Measurements from ENCODE around the gene CALM1.

CALM1 gene

DNA sequence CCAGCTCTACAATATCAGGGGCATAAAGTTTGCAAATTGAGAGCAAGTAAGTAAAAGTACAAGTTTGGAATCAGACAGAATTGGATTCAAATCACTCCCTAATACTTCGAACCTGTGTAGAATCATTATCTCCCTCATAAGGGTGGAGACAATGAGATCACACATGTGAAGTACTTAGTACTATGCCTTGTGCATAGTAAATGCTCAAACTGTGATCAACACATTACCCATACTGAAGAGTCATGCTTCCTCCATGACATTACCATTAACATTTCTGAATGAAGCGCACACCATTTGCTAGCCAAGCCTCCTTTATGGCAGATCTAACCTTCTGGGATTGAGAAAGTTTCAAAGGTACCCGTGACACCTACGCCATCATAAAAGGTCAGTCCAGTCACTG is 38.5 kb upstream of the CALM1 start:
- no peak overlapping the region for H3K4me3 ChIP-seq (ENCODE audit: low read depth, low read length)
- TF ChIP-seq, protein P1, sequence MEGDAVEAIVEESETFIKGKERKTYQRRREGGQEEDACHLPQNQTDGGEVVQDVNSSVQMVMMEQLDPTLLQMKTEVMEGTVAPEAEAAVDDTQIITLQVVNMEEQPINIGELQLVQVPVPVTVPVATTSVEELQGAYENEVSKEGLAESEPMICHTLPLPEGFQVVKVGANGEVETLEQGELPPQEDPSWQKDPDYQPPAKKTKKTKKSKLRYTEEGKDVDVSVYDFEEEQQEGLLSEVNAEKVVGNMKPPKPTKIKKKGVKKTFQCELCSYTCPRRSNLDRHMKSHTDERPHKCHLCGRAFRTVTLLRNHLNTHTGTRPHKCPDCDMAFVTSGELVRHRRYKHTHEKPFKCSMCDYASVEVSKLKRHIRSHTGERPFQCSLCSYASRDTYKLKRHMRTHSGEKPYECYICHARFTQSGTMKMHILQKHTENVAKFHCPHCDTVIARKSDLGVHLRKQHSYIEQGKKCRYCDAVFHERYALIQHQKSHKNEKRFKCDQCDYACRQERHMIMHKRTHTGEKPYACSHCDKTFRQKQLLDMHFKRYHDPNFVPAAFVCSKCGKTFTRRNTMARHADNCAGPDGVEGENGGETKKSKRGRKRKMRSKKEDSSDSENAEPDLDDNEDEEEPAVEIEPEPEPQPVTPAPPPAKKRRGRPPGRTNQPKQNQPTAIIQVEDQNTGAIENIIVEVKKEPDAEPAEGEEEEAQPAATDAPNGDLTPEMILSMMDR (IDR thresholded peaks at IDR 0.05; ENCODE audit: borderline replicate concordance, insufficient read depth, low read depth, low read length) = no peak

GRCh38 chr14:90361865-90362557 is 34.8 kb upstream of the CALM1 start:
- TF ChIP-seq, protein P1 (IDR thresholded peaks at IDR 0.05; ENCODE audit: borderline replicate concordance, insufficient read depth, low read depth, low read length) = no peak
- no peak overlapping the region for H3K4me3 ChIP-seq (ENCODE audit: low read depth, low read length)

- TF ChIP-seq, protein P1 (IDR thresholded peaks at IDR 0.05; ENCODE audit: borderline replicate concordance, insufficient read depth, low read depth, low read length) = no peak
- no peak overlapping the region for H3K4me3 ChIP-seq (ENCODE audit: low read depth, low read length)
These were observed 34.3 kb upstream of the CALM1 start for GRCh38 chr14:90362558-90362896.

DNA sequence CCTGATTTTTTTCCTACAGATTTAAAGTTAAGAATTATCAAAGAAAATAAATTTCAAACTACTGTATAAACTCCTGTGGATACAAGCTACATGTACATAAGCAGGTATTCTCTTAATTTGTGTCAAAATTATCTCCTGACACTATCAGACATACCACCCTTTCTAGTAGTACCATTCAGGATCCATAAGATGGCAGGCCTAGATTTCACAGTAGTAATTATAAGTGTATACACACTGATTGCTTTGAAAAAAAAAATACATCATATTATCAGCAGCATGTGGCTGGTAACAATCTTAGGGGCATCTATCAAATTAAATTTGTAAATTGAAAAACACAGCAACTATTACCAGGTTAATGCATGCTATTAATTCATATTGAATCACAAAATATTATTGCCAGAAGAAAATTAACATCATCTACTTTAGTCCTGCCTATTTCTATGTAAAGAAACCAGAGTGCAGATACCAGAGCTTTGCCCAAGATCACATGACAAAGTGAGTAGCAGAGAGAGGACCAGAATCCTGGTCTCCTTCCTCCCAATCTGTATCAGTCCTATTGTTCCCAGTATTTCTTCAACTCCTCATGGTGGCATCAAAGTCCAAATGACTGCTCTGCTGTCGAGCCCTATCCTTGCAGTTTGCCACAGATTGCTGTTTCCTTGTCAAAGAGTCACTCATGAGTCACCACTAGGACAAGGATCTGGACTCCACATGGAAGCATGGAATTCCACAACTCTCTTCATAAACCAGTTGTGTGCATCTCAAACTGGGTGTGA is 27.7 kb upstream of the CALM1 start:
- TF ChIP-seq, protein P1 (IDR thresholded peaks at IDR 0.05; ENCODE audit: borderline replicate concordance, insufficient read depth, low read depth, low read length) = no peak

GRCh38 chr14:90373887-90374286 is 22.9 kb upstream of the CALM1 start:
- TF ChIP-seq, protein P1 (IDR thresholded peaks at IDR 0.05; ENCODE audit: borderline replicate concordance, insufficient read depth, low read depth, low read length) = no peak
- no peak overlapping the region for H3K4me3 ChIP-seq (ENCODE audit: low read depth, low read length)

More for the DNA sequence above, 27.7 kb upstream of the CALM1 start:
- no peak overlapping the region for H3K4me3 ChIP-seq (ENCODE audit: low read depth, low read length)

DNA sequence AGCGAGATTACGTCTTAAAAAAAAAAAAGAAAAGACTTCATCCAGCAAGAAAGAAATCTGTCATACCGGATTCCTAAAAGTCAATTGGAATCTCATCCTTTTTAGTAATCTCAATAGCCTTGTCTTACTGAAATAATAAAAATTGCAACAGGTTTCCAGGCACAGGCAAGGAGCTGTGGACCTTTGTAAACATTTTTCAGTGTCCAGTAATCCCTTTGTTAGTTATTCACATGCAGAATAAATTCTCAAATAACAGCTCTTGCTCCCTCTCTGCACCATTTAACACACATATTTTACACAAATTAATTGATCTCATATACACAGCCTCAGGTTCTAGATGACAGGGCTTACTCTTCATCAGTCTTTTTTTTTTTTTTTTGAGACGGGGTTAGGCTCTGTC is 22.0 kb upstream of the CALM1 start:
- H3K4me3 ChIP-seq (ENCODE audit: low read depth, low read length) = no peak overlapping the region
- TF ChIP-seq, protein P1 (IDR thresholded peaks at IDR 0.05; ENCODE audit: borderline replicate concordance, insufficient read depth, low read depth, low read length) = no peak

GRCh38 chr14:90375934-90376333 is 20.9 kb upstream of the CALM1 start:
- TF ChIP-seq, protein P1 (IDR thresholded peaks at IDR 0.05; ENCODE audit: borderline replicate concordance, insufficient read depth, low read depth, low read length) = no peak
- H3K4me3 ChIP-seq (ENCODE audit: low read depth, low read length) = no peak overlapping the region
